Liver (tissue), 9 donors: ENCODE measurements around the gene BCR. TPM values are rescaled to one million over a fixed set of nuclear protein-coding genes. Genes with fewer than 3 reads are reported as not detected.

Experiments
- DNase-seq: peaks from one replicate; pipeline ENCODE4 v3.0.0-alpha.2; 2017; ENCODE audit warnings: low spot score
- H3K27ac ChIP-seq, 2 donors: one replicate each; pipeline ENCODE4 v1.7.0; 2013; ENCODE audit warnings: inconsistent platforms in 2 of 2, low read length in 2 of 2, control low read depth in 1 of 2, low read depth in 1 of 2, mild to moderate bottlenecking in 1 of 2
- H3K27me3 ChIP-seq, 4 donors: one replicate each; pipeline versions ENCODE4 v1.6.1 to v1.7.0; 2013; ENCODE audit warnings: low read length in 3 of 4, inconsistent platforms in 1 of 4, mild to moderate bottlenecking in 1 of 4, moderate library complexity in 1 of 4; ENCODE audit not compliant: control insufficient read depth in 4 of 4, insufficient read depth in 4 of 4
- H3K36me3 ChIP-seq, 4 donors: one replicate each; pipeline versions ENCODE4 v1.6.1 to v1.7.0; 2013; ENCODE audit warnings: low read length in 3 of 4, mild to moderate bottlenecking in 3 of 4, low read depth in 1 of 4, moderate library complexity in 1 of 4; ENCODE audit not compliant: control insufficient read depth in 4 of 4, insufficient read depth in 3 of 4
- H3K4me1 ChIP-seq, 4 donors: one replicate each; pipeline versions ENCODE4 v1.6.1 to v1.7.0; 2013; ENCODE audit warnings: low read length in 3 of 4, mild to moderate bottlenecking in 3 of 4, moderate library complexity in 1 of 4; ENCODE audit not compliant: control insufficient read depth in 4 of 4, insufficient read depth in 4 of 4
- H3K4me3 ChIP-seq, 3 donors: one replicate each; pipeline versions ENCODE4 v1.6.1 to v1.7.0; 2013; ENCODE audit warnings: low read length in 3 of 3, control low read depth in 1 of 3, low read depth in 1 of 3, mild to moderate bottlenecking in 1 of 3
- H3K9ac ChIP-seq, 2 donors: one replicate each; pipeline ENCODE4 v1.7.0; 2013; ENCODE audit warnings: low read length in 2 of 2, mild to moderate bottlenecking in 2 of 2, moderate library complexity in 2 of 2, control low read depth in 1 of 2, low read depth in 1 of 2
- H3K9me3 ChIP-seq, 4 donors: one replicate each; pipeline versions ENCODE4 v1.6.1 to v1.7.0; 2013; ENCODE audit warnings: low read length in 3 of 4; ENCODE audit not compliant: control insufficient read depth in 4 of 4
- CTCF ChIP-seq: fragments of 150-350 bp; IDR thresholded peaks from 2 replicates; pipeline ENCODE4 v1.5.1; 2017; ENCODE audit warnings: improper control_type of control experiment, low read depth, low read length; ENCODE audit not compliant: missing input control
- FOXA1 ChIP-seq: IDR thresholded peaks from 2 replicates; pipeline ENCODE4 v1.6.1; 2016; ENCODE audit warnings: antibody characterized with exemption
- FOXA2 ChIP-seq: IDR thresholded peaks from 2 replicates; pipeline ENCODE4 v1.6.1; 2016; ENCODE audit warnings: antibody characterized with exemption
- HNF4A ChIP-seq, 2 donors: conservative IDR thresholded peaks; 2 replicates each; pipeline ENCODE4 v1.6.1; 2016; ENCODE audit warnings: antibody characterized with exemption in 2 of 2, mild to moderate bottlenecking in 2 of 2
- JUND ChIP-seq, 2 donors: IDR thresholded peaks; 2 replicates each; pipeline ENCODE4 v1.6.1; 2016; ENCODE audit warnings: antibody characterized with exemption in 2 of 2
- MAX ChIP-seq: IDR thresholded peaks from 2 replicates; pipeline ENCODE4 v1.6.1; 2016; ENCODE audit warnings: antibody characterized with exemption
- NR2F2 ChIP-seq: IDR thresholded peaks from 2 replicates; pipeline ENCODE4 v1.6.1; 2016; ENCODE audit warnings: antibody characterized with exemption
- RAD21 ChIP-seq, 2 donors: IDR thresholded peaks; 2 replicates each; pipeline ENCODE4 v1.6.1; 2016; ENCODE audit warnings: antibody characterized with exemption in 2 of 2, mild to moderate bottlenecking in 2 of 2
- REST ChIP-seq: IDR thresholded peaks from 2 replicates; pipeline ENCODE4 v1.6.1; 2016; ENCODE audit warnings: antibody characterized with exemption, mild to moderate bottlenecking
- RXRA ChIP-seq, 2 donors: IDR thresholded peaks; 2 replicates each; pipeline ENCODE4 v1.6.1; 2017 to 2018; ENCODE audit warnings: antibody characterized with exemption in 2 of 2, mild to moderate bottlenecking in 1 of 2
- YY1 ChIP-seq: IDR thresholded peaks from 2 replicates; pipeline ENCODE4 v1.6.1; 2016; ENCODE audit warnings: antibody characterized with exemption, mild to moderate bottlenecking
- WGBS: extraction: QIAGEN DNeasy Blood & Tissue Kit; methylation state at CpG from one replicate; pipeline ENCODE4 v1.1.7; 2013; 5-methylcytosine and 5-hydroxymethylcytosine counted together
- polyA plus RNA-seq, 2 donors: library from polyadenylated mRNA; stranded (reverse) in 1 of 2; unstranded in 1 of 2; fragments of 200-250 nt in 1 of 2; fragments of >200 nt in 1 of 2; fragmentation: Nextera tagmentation in 1 of 2; extraction: Ambion mirVana in 1 of 2; gene quantifications; one replicate each; pipeline versions ENCODE4 v1.2.1 to v1.2.3, GENCODE V29; 2013 to 2015
- total RNA-seq, 2 donors: library from RNA; depleted of rRNA; stranded (reverse); fragments of >200 nt; gene quantifications; one replicate each; pipeline ENCODE4 v1.2.3, GENCODE V29; 2014
- donor health status: healthy.
- donor health status: healthy.
- donor health status: healthy.
- donor health status: healthy.
- donor health status: healthy.

Gene BCR
- total and polyA plus RNA-seq, 4 donors = 7.4 to 35.6 (median 18.3) TPM

- no peak overlapping the region for H3K9ac ChIP-seq
- H3K36me3 ChIP-seq = no peaks in the 10 kb centered on the region
- no peak overlapping the region for H3K27ac ChIP-seq
- H3K27me3 ChIP-seq = no peaks in the 10 kb centered on the region
- DNase-seq = no peak
- H3K4me1 ChIP-seq = peaks cover 0 to 3% (median 0%) of the 10 kb centered on the region in 4 donors
- no peak for TF ChIP-seq YY1
- TF ChIP-seq HNF4A (conservative IDR thresholded peaks at IDR 0.05) = no peak
- no peak for TF ChIP-seq JUND (IDR thresholded peaks at IDR 0.05)
- no peak for TF ChIP-seq NR2F2
- TF ChIP-seq RXRA (IDR thresholded peaks at IDR 0.05) = no peak
- no peak for TF ChIP-seq MAX
- no peak for TF ChIP-seq FOXA2
- no peaks in the 10 kb centered on the region for H3K9me3 ChIP-seq
- 86% methylated on average over 11 of the region's 11 CpGs for WGBS
- H3K4me3 ChIP-seq = no peak overlapping the region
Observed at GRCh38 chr22:23196165-23196564, 15.9 kb downstream of the BCR start.

- TF ChIP-seq RXRA (IDR thresholded peaks at IDR 0.05) (no peak), MAX (no peak), CTCF (no peak), JUND (IDR thresholded peaks at IDR 0.05) (no peak), NR2F2 (no peak), RAD21 (IDR thresholded peaks at IDR 0.05) (no peak), REST (no peak), HNF4A (conservative IDR thresholded peaks at IDR 0.05) (no peak)
- no peak for DNase-seq
- peaks cover 0 to 3% (median 0%) of the 10 kb centered on the region in 4 donors for H3K4me1 ChIP-seq
- H3K9ac ChIP-seq = no peak overlapping the region
- no peak overlapping the region for H3K27ac ChIP-seq
- no peak overlapping the region for H3K4me3 ChIP-seq
- no peaks in the 10 kb centered on the region for H3K27me3 ChIP-seq
- WGBS = 89% methylated on average over 8 of the region's 8 CpGs
- no peaks in the 10 kb centered on the region for H3K9me3 ChIP-seq
- no peaks in the 10 kb centered on the region for H3K36me3 ChIP-seq
Observed at GRCh38 chr22:23197836-23198235, 17.5 kb downstream of the BCR start.

GRCh38 chr22:23199159-23199558, 18.9 kb downstream of the BCR start:
- H3K9me3 ChIP-seq = no peaks in the 10 kb centered on the region
- no peak for DNase-seq

More at GRCh38 chr22:23199159-23199558, 18.9 kb downstream of the BCR start:
- WGBS = 76% methylated on average over 8 of the region's 8 CpGs
- Histone ChIP-seq H3K9ac (no peak overlapping the region), H3K36me3 (no peaks in the 10 kb centered on the region), H3K27ac (no peak overlapping the region), H3K27me3 (no peaks in the 10 kb centered on the region), H3K4me3 (no peak overlapping the region), H3K4me1 (peaks cover 4 to 10% (median 9%) of the 10 kb centered on the region in 4 donors)
- TF ChIP-seq JUND (IDR thresholded peaks at IDR 0.05) (no peak), FOXA1 (no peak), YY1 (no peak)
